Epithelial cell of esophagus (primary cell): ENCODE data around the gene CAMK2B.

Experiments
- DNase-seq: peaks from one replicate; pipeline ENCODE4 v3.0.0; 2010; ENCODE audit warnings: low read depth
- H3K4me3 ChIP-seq: 2 replicates; pipeline ENCODE4 v1.5.1; 2011; ENCODE audit warnings: mild to moderate bottlenecking, low read length, control low read depth
- CTCF ChIP-seq: IDR thresholded peaks from 2 replicates; pipeline ENCODE4 v1.5.1; 2011; ENCODE audit warnings: low read depth, mild to moderate bottlenecking, low read length, control low read depth, inconsistent platforms; ENCODE audit not compliant: insufficient read depth; ENCODE audit errors: missing control alignments

CAMK2B gene

GRCh38 chr7:44238116-44238695, 87.2 kb downstream of the CAMK2B start:
- no peak for TF ChIP-seq CTCF
- no peak for DNase-seq
- no peak overlapping the region for H3K4me3 ChIP-seq

GRCh38 chr7:44237696-44238095, 87.7 kb downstream of the CAMK2B start:
- no peak overlapping the region for H3K4me3 ChIP-seq
- DNase-seq, result no peak
- TF ChIP-seq CTCF, result no peak

- TF ChIP-seq CTCF, result no peak
- DNase-seq, result no peak
- H3K4me3 ChIP-seq, result no peak overlapping the region
These were observed 89.1 kb downstream of the CAMK2B start for GRCh38 chr7:44236333-44236728.

GRCh38 chr7:44235582-44236332, 89.6 kb downstream of the CAMK2B start:
- H3K4me3 ChIP-seq, result no peak overlapping the region
- DNase-seq, result no peak
- no peak for TF ChIP-seq CTCF

GRCh38 chr7:44235066-44235465, 90.3 kb downstream of the CAMK2B start:
- TF ChIP-seq CTCF, result no peak
- no peak overlapping the region for H3K4me3 ChIP-seq
- DNase-seq, result no peak

- no peak for DNase-seq
- no peak overlapping the region for H3K4me3 ChIP-seq
- no peak for TF ChIP-seq CTCF
These were observed 92.3 kb downstream of the CAMK2B start for GRCh38 chr7:44232901-44233715.
